K562 (cell line): Measurements from ENCODE around the gene AP2A2. TPM values are rescaled to one million over a fixed set of nuclear protein-coding genes. Genes with fewer than 3 reads are reported as not detected.

ENCODE experiments used
- BCLAF1 ChIP-seq, 2 experiments: fragments of 450-650 bp in 1 of 2; IDR thresholded peaks; 2 replicates each; pipeline ENCODE4 v1.6.1; 2011 to 2017; ENCODE audit warnings: low read depth in 2 of 2, antibody characterized with exemption in 1 of 2, borderline replicate concordance in 1 of 2, low read length in 1 of 2, mild to moderate bottlenecking in 1 of 2, mixed read lengths in 1 of 2; ENCODE audit not compliant: control insufficient read depth in 1 of 2
- EP400 ChIP-seq: fragments of 450-650 bp; IDR thresholded peaks from 2 replicates; pipeline ENCODE4 v1.6.1; 2017; ENCODE audit warnings: antibody characterized with exemption, mild to moderate bottlenecking, moderate library complexity
- STAG1 ChIP-seq: sonication (generic); formaldehyde crosslinking; IDR thresholded peaks from 2 replicates; pipeline ENCODE4 v1.5.0; 2020; ENCODE audit warnings: missing genetic modification reagents, borderline replicate concordance
- ZNF699 ChIP-seq: fragments of 250-450 bp; sonication (Bioruptor Pico); IDR thresholded peaks from 2 replicates; pipeline ENCODE4 v1.8.0; 2021; ENCODE audit warnings: mild to moderate bottlenecking, moderate library complexity; ENCODE audit not compliant: insufficient replicate concordance
- polyA plus RNA-seq, 8 experiments: library from polyadenylated mRNA; depleted of rRNA in 4 of 8; stranded (reverse) in 5 of 8; unstranded in 3 of 8; fragments of >200 nt; fragmentation: Nextera tagmentation in 2 of 8; fragmentation: Illumina TruSeq in 1 of 8; extraction: Ambion mirVana in 2 of 8; extraction: Trizol in 1 of 8; gene quantifications; 2 replicates each; pipeline versions ENCODE4 v1.2.1 to v1.2.3, GENCODE V29; 2011 to 2014; ENCODE audit warnings: inconsistent platforms in 1 of 8, missing spikeins in 1 of 8
- total RNA-seq, 7 experiments: library from RNA; depleted of rRNA in 6 of 7; stranded (reverse); fragments of >200 nt in 6 of 7; fragmentation: Illumina TruSeq in 2 of 7; extraction: Trizol in 2 of 7; gene quantifications; 2 replicates each; pipeline versions ENCODE4 v1.2.1 to v1.2.3, GENCODE V29; 2011 to 2021; ENCODE audit warnings: low replicate concordance in 1 of 7
- TF ChIP-seq, protein P1 (sequence below), 2 experiments: IDR thresholded peaks; 2 replicates each; pipeline ENCODE4 v1.6.1; 2011; ENCODE audit warnings: borderline replicate concordance in 1 of 2, control low read depth in 1 of 2, low read depth in 1 of 2, low read length in 1 of 2, mild to moderate bottlenecking in 1 of 2, mixed read lengths in 1 of 2, moderate library complexity in 1 of 2; ENCODE audit not compliant: insufficient read depth in 1 of 2, insufficient read length in 1 of 2, poor library complexity in 1 of 2, severe bottlenecking in 1 of 2; ENCODE audit errors: extremely low read depth in 1 of 2
- TF ChIP-seq, protein P2 (sequence below): IDR thresholded peaks from 2 replicates; pipeline ENCODE4 v1.6.1; 2016; ENCODE audit warnings: missing genetic modification characterization, missing compliant biosample characterization
- TF ChIP-seq, protein P3 (sequence below): fragments of 200-800 bp; sonication (Bioruptor generic); IDR thresholded peaks from 2 replicates; pipeline ENCODE4 v1.6.1; 2017; ENCODE audit warnings: missing genetic modification characterization, missing compliant biosample characterization

AP2A2 gene
- total and polyA plus RNA-seq, 9 of the 15 experiments (the other 6 are each of a cell fraction or from before 2014, with no cell fraction given), result 0.69 to 41.7 (median 15.2) TPM

DNA sequence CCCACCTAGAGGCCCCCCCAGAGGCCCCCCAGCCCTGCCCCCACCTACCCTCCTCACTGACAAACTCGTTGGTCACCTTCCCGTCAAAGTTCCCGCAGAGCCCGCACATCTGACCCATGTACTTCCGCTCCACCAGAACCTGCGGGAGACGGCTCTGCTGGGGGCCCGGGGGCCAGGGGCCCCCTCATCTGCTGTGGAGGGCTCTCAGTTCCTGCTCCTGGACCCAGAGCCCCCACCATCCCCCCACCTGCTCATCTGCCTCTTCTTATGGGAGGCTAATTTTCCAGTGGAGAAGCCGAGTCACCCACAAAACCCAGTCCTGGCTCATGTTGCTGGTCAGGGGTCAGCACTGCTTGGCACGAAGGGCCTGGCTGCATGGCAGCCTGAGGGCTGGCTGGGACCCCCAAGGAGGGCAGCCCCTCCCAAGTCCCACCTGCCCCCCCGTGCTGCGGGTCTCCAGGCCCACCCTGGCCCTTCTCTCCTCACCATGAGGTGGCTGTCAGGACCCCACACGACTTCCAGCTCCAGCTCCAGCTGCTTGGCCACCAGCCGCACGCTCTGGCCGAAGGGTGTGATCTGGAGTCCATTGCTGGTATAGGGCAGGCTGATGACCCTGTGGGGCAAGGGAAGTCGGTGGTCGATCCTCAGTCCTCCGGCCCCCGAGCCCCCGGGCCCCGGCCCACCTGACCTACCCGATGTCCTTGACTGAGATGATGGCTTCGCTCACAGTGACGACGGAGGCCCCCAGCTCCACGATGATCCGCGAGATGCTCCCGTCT, 105.6 kb downstream of the AP2A2 start (continued):
- TF ChIP-seq, protein P1, sequence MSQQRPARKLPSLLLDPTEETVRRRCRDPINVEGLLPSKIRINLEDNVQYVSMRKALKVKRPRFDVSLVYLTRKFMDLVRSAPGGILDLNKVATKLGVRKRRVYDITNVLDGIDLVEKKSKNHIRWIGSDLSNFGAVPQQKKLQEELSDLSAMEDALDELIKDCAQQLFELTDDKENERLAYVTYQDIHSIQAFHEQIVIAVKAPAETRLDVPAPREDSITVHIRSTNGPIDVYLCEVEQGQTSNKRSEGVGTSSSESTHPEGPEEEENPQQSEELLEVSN (IDR thresholded peaks at IDR 0.05; ENCODE audit: borderline replicate concordance in 1 of 2, extremely low read depth in 1 of 2, insufficient read depth in 1 of 2, insufficient read length in 1 of 2, low read depth in 1 of 2, low read length in 1 of 2, poor library complexity in 1 of 2, severe bottlenecking in 1 of 2), result no peak
- no peak for TF ChIP-seq EP400
- TF ChIP-seq ZNF699 (CRISPR knock-in tag), result no peak
- TF ChIP-seq, protein P2, sequence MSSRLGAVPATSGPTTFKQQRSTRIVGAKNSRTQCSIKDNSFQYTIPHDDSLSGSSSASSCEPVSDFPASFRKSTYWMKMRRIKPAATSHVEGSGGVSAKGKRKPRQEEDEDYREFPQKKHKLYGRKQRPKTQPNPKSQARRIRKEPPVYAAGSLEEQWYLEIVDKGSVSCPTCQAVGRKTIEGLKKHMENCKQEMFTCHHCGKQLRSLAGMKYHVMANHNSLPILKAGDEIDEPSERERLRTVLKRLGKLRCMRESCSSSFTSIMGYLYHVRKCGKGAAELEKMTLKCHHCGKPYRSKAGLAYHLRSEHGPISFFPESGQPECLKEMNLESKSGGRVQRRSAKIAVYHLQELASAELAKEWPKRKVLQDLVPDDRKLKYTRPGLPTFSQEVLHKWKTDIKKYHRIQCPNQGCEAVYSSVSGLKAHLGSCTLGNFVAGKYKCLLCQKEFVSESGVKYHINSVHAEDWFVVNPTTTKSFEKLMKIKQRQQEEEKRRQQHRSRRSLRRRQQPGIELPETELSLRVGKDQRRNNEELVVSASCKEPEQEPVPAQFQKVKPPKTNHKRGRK (tag), result no peak
- TF ChIP-seq, protein P3, sequence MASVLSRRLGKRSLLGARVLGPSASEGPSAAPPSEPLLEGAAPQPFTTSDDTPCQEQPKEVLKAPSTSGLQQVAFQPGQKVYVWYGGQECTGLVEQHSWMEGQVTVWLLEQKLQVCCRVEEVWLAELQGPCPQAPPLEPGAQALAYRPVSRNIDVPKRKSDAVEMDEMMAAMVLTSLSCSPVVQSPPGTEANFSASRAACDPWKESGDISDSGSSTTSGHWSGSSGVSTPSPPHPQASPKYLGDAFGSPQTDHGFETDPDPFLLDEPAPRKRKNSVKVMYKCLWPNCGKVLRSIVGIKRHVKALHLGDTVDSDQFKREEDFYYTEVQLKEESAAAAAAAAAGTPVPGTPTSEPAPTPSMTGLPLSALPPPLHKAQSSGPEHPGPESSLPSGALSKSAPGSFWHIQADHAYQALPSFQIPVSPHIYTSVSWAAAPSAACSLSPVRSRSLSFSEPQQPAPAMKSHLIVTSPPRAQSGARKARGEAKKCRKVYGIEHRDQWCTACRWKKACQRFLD (CRISPR knock-in tag), result no peak
- TF ChIP-seq BCLAF1 (IDR thresholded peaks at IDR 0.05; ENCODE audit: borderline replicate concordance in 1 of 2, control insufficient read depth in 1 of 2, low read depth in 2 of 2, low read length in 1 of 2), result no peak
- no peak for TF ChIP-seq STAG1
